SKM-1 (cell line): ENCODE results near the gene TMEM129.

ENCODE experiments used
- DNase-seq: peaks from one replicate; lab custom pipeline; 2025; ENCODE audit not compliant: unreplicated experiment; lab: John Stamatoyannopoulos, UW

The TMEM129 gene

DNA sequence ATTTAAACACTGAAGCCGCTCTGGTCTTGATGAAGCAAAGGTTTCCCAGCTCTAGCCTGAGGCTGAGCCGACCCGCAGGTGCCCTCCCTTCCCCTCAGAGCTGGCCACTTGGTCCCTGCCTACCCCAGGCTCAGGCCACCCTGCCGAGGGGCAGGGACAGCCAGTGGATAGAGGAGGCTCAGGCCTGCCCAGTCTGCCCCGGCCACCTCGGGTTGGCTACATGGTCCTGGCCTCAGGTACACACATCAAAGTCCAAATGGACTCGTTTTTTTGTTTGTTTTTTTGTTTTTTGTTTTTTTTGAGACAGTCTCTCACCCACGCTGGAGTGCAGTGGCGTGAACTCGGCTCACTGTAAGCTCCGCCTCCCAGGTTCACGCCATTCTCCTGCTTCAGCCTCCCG lies 24.0 kb upstream of the TMEM129 start:
- no peak for DNase-seq

DNA sequence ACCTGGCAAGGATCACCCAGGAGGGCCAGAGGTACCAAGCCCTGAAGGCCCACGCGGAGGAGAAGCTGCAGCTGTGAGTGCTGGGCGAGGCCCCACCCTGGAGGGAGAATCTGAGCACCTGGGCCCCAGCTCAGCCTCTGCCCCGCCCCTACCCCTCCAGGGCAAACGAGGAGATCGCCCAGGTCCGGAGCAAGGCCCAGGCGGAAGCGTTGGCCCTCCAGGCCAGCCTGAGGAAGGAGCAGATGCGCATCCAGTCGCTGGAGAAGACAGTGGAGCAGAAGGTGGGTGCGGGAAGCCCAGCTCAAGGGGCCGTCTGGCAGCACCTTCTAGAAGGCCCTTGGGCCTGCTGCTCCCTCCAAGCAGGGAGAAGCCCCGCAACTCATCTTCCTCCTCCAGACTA lies 23.4 kb upstream of the TMEM129 start:
- no peak for DNase-seq

GRCh38 chr4:1743975-1744374 lies 22.9 kb upstream of the TMEM129 start:
- no peak for DNase-seq

DNA sequence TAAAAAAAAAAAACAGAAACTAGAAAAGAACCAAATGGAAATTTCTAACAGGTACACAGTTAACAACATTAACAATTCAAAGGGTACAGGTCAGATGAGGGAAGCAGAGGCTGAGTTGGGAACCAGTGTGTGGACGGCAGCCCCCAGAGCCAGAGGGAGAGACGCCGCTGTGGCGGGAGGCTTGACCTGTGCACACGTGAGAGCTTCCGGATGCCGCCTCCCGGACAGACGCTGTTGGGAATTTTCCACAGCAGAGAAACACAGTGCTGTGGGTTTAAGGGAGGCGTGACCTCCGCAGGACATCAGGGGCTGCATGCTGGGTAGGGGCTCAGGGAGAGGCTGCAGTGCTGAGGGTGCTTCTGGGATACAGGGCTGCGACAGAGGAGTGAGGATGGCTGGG lies 22.4 kb upstream of the TMEM129 start:
- no peak for DNase-seq

GRCh38 chr4:1741208-1741607 lies 20.1 kb upstream of the TMEM129 start:
- no peak for DNase-seq

GRCh38 chr4:1740021-1740545 lies 19.0 kb upstream of the TMEM129 start:
- no peak for DNase-seq

DNA sequence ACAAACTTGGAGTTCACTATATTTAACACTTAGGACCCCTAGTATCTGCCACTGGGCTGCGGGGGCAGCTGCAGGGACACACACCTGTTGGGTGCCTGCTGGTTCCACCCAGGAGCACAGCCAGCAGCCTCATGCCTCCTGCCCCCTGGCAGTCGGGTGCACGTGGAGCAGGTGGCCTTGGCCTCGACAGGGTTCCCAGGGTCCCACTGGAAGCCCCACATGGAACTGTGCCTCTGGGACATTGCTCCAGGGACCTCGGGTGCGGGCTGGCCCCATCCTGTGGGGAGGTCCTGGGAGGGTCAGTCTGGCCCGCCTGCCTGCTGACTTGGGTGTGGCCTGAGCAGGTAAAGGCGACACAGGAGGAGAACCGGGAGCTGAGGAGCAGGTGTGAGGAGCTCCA lies 18.2 kb upstream of the TMEM129 start:
- DNase-seq, result no peak

GRCh38 chr4:1738410-1738809 lies 17.3 kb upstream of the TMEM129 start:
- DNase-seq, result no peak

DNA sequence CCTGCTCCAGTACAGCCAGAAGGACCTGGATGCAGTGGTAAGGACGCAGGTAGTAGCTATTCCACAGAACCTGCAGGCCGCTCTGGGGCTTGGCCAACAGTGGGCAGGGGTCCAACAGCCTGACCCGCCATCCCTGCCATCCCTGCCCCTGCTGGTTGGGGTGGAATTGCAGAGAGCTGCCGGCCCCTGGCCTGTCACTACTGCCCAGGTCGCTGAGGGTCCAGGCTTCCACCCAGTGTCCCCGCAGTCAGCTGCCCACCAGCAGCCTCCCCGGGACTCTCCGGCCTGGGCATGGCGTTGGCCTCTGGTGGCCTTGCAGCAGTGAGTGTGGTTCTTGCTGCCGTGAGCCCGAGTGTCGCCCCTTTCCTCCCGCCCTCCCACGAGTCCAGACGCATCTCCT lies 16.5 kb upstream of the TMEM129 start:
- no peak for DNase-seq

DNA sequence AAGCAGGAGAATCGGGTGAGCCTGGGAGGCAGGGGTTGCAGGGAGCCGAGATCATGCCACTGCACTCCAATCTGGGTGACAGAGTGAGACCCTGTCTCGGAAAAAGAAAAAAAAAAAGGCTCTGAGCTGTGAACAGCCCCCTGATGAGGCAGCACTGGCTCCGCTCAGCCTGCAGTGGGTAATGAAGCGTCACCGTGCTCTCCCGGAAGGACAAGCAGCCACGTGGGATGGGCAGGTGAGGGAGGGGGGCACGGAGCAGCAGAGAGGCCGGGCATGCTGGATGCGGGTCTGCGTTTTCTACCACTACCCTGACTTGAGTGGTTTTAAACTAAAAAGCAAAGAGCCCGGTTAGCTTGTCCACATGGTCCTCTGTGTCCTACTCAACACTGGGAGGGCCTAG lies 15.7 kb upstream of the TMEM129 start:
- DNase-seq, result no peak

GRCh38 chr4:1735215-1735614 lies 14.1 kb upstream of the TMEM129 start:
- no peak for DNase-seq

GRCh38 chr4:1732911-1733310 lies 11.8 kb upstream of the TMEM129 start:
- no peak for DNase-seq

DNA sequence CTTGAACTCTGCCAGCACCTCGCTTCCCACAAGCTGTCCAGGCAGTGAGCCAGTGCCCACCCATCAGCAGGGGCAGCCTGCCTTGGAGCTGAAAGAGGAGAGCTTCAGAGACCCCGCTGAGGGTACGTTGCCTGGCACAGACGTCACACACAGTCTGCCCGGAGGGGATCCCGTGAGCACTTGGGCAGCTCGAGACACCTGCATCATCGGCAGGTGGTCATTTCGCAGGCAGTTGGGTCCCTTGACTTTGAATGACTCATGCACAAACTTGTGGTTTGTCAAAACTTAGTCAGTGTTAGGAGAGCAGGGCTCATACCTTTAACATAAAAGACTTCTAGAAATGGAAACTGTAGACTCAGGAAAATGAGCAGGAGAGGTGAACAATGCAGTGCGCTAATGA lies 10.1 kb upstream of the TMEM129 start:
- no peak for DNase-seq

DNA sequence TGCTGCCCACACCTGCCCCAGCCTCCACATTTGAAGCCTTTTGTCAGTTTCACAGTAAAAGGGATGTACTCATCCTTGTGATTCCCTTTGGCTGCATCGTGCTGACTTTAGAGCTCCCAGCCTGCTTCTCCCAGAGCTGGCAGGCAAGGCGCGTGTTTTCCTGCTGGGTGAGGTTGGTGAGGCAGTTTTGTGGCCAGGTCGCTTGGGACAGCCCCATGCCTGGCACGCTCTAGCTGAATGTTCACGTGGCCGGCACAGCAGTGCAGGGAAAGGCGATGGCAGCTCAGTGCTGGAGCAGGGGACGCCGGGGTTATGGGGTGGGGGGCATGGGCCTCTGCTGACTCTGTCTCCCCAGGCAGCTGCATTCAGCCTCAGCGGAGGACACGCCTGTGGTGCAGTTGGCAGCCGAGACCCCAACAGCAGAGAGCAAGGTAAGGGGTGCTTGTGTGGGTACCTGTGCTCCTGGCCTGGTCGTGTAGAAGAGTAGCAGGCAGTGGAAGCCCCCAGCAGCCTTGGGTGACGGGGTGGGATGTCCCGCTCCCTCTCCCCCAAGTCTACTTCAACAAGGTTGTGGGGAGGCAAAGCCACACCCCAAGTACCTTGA lies 9.5 kb upstream of the TMEM129 start:
- DNase-seq, result no peak

- no peak for DNase-seq
Measured at GRCh38 chr4:1728061-1728980, 7.2 kb upstream of the TMEM129 start.

GRCh38 chr4:1727117-1728031 lies 6.3 kb upstream of the TMEM129 start:
- DNase-seq, result peak; percentile 70

DNA sequence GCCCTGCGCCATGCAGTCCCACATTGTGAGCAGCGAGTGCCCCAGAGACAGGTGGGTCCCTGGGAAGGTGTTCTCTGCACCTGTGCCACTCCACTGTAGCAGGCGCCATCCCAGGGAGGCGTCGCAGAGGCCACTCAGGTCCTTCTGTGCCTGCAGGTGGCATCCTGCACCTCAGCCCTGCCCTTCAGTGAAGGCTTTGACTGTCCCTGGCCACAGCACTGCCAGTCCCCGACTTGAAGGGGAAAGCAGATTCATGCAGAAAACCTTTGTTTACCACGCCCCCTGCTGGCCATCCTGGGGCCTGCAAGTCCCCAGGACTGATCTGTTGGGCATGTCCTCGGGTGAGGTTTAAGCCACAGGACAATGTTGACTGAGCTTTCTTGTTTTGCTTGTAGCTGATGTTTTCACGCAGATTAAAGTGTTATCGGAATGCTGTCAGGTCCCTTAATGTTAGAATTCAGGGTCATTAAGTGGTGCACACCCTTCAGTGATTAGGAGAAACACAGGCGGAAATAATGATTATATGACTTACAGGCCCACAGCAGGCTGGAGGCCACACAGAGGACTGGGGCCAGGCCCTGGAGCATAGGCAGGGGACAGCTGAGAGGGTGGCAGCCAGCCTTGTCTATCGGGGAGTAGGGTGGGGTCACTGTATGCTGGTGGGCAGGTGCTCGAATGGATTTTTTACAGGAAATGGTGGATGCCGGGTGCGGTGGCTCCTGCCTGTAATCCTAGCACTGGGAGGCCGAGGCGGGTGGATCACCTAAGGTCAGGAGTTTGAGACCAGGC lies 5.2 kb upstream of the TMEM129 start:
- peak; percentile 70 for DNase-seq

- DNase-seq, result no peak
Measured at GRCh38 chr4:1725521-1725920, 4.4 kb upstream of the TMEM129 start.

- peak; percentile 46 for DNase-seq
Measured at GRCh38 chr4:1723131-1723801, 2.1 kb upstream of the TMEM129 start.

GRCh38 chr4:1722551-1723118 lies 1.5 kb upstream of the TMEM129 start:
- no peak for DNase-seq
